Occipital lobe (tissue), 2 donors: Measurements from ENCODE around the gene LRP11. TPM values are rescaled to one million over a fixed set of nuclear protein-coding genes. Genes with fewer than 3 reads are reported as not detected.

Experiments
- DNase-seq: peaks from one replicate; lab custom pipeline; 2025; lab: John Stamatoyannopoulos, UW
- total RNA-seq: library from RNA; depleted of rRNA; stranded (reverse); fragments of >200 nt; gene quantifications from one replicate; pipeline ENCODE4 v1.2.3, GENCODE V29; 2014

The LRP11 gene
- total RNA-seq, 1 donor from 2014 or later = 35.2 TPM

GRCh38 chr6:149806127-149806526 lies 58.0 kb downstream of the LRP11 start:
- no peak for DNase-seq

- no peak for DNase-seq
Observed at GRCh38 chr6:149783551-149783950, 80.6 kb downstream of the LRP11 start.

GRCh38 chr6:149782337-149782736 lies 81.8 kb downstream of the LRP11 start:
- DNase-seq = no peak

GRCh38 chr6:149781715-149782114 lies 82.4 kb downstream of the LRP11 start:
- DNase-seq = no peak

GRCh38 chr6:149779644-149779963 lies 84.6 kb downstream of the LRP11 start:
- no peak for DNase-seq

- no peak for DNase-seq
Observed at GRCh38 chr6:149777624-149778023, 86.5 kb downstream of the LRP11 start.

GRCh38 chr6:149771925-149772324 lies 92.2 kb downstream of the LRP11 start:
- DNase-seq = no peak

- DNase-seq = no peak
Observed at GRCh38 chr6:149771185-149771584, 93.0 kb downstream of the LRP11 start.

- no peak for DNase-seq
Observed at GRCh38 chr6:149769676-149770075, 94.5 kb downstream of the LRP11 start.

Other genes with a start within 250 kb of the LRP11 start
- gene KATNA1, start 215.6 kb downstream of the LRP11 start, total RNA-seq = 28.5 TPM
- 29.5 TPM for gene LATS1, start 146.3 kb downstream of the LRP11 start, total RNA-seq
- gene NUP43, start 117.8 kb downstream of the LRP11 start, total RNA-seq = 23.9 TPM
- 173 TPM for gene PCMT1, start 114.6 kb downstream of the LRP11 start, total RNA-seq
- gene RAET1E, start 33.8 kb upstream of the LRP11 start, total RNA-seq = not detected
- gene RAET1G, start 58.8 kb upstream of the LRP11 start, total RNA-seq = not detected
- 5.3 TPM for gene ULBP2, start 77.7 kb upstream of the LRP11 start, total RNA-seq
- gene ULBP1, start 99.6 kb upstream of the LRP11 start, total RNA-seq = 3.9 TPM
- 0.62 TPM for gene RAET1L, start 161.2 kb upstream of the LRP11 start, total RNA-seq
- 6.2 TPM for gene ULBP3, start 204.8 kb upstream of the LRP11 start, total RNA-seq